ENCODE data around the gene ZXDC. TPM values are rescaled to one million over a fixed set of nuclear protein-coding genes. Genes with fewer than 3 reads are reported as not detected.

ZXDC gene
- total RNA-seq, 1 donor from 2014 or later, result 29.4 TPM

GRCh38 chr3:126436826-126437717, 38.6 kb downstream of the ZXDC start:
- Mint-ChIP-seq H3K36me3 (ENCODE audit: low read depth) (peaks cover 3% of the 10 kb centered on the region), H3K4me3 (no peak overlapping the region), H3K4me1 (ENCODE audit: low read depth) (no peaks in the 10 kb centered on the region), H3K27me3 (ENCODE audit: insufficient read depth) (no peaks in the 10 kb centered on the region), H3K9me3 (no peaks in the 10 kb centered on the region), H3K27ac (no peak overlapping the region)
- intact Hi-C loops (cut with micrococcal nuclease), result no loop called here
- no peak for DNase-seq (ENCODE audit: low spot score)

- Mint-ChIP-seq H3K27me3 (ENCODE audit: insufficient read depth) (no peaks in the 10 kb centered on the region), H3K4me3 (no peak overlapping the region), H3K27ac (no peak overlapping the region), H3K36me3 (ENCODE audit: low read depth) (peaks cover 3% of the 10 kb centered on the region), H3K9me3 (no peaks in the 10 kb centered on the region), H3K4me1 (ENCODE audit: low read depth) (no peaks in the 10 kb centered on the region)
- DNase-seq (ENCODE audit: low spot score), result no peak
- intact Hi-C loops (cut with micrococcal nuclease), result no loop called here
Observed at GRCh38 chr3:126435456-126436315, 40.0 kb downstream of the ZXDC start.

- DNase-seq (ENCODE audit: low spot score), result no peak
- peaks cover 3% of the 10 kb centered on the region for H3K36me3 Mint-ChIP-seq (ENCODE audit: low read depth)
Observed at GRCh38 chr3:126434931-126435411, 40.7 kb downstream of the ZXDC start.

GRCh38 chr3:126434264-126434590, 41.5 kb downstream of the ZXDC start:
- H3K4me3 Mint-ChIP-seq, result no peak overlapping the region
- H3K9me3 Mint-ChIP-seq, result no peaks in the 10 kb centered on the region
- H3K27me3 Mint-ChIP-seq (ENCODE audit: insufficient read depth), result no peaks in the 10 kb centered on the region
- no peak for DNase-seq (ENCODE audit: low spot score)
- H3K27ac Mint-ChIP-seq, result no peak overlapping the region
- intact Hi-C loops (cut with micrococcal nuclease), result no loop called here
- H3K36me3 Mint-ChIP-seq (ENCODE audit: low read depth), result peaks cover 3% of the 10 kb centered on the region
- no peaks in the 10 kb centered on the region for H3K4me1 Mint-ChIP-seq (ENCODE audit: low read depth)

More at GRCh38 chr3:126434931-126435411, 40.7 kb downstream of the ZXDC start:
- no peaks in the 10 kb centered on the region for H3K9me3 Mint-ChIP-seq
- no peak overlapping the region for H3K4me3 Mint-ChIP-seq
- no peak overlapping the region for H3K27ac Mint-ChIP-seq
- no peaks in the 10 kb centered on the region for H3K27me3 Mint-ChIP-seq (ENCODE audit: insufficient read depth)
- H3K4me1 Mint-ChIP-seq (ENCODE audit: low read depth), result no peaks in the 10 kb centered on the region
- intact Hi-C loops (cut with micrococcal nuclease), result no loop called here

GRCh38 chr3:126433496-126434263, 42.0 kb downstream of the ZXDC start:
- intact Hi-C loops (cut with micrococcal nuclease), result no loop called here
- Mint-ChIP-seq H3K4me1 (ENCODE audit: low read depth) (no peaks in the 10 kb centered on the region), H3K27me3 (ENCODE audit: insufficient read depth) (no peaks in the 10 kb centered on the region), H3K4me3 (no peak overlapping the region), H3K27ac (no peak overlapping the region), H3K36me3 (ENCODE audit: low read depth) (peaks cover 3% of the 10 kb centered on the region), H3K9me3 (no peaks in the 10 kb centered on the region)
- DNase-seq (ENCODE audit: low spot score), result no peak

GRCh38 chr3:126433105-126433430, 42.6 kb downstream of the ZXDC start:
- Mint-ChIP-seq H3K27me3 (ENCODE audit: insufficient read depth) (no peaks in the 10 kb centered on the region), H3K4me3 (no peak overlapping the region), H3K9me3 (no peaks in the 10 kb centered on the region), H3K4me1 (ENCODE audit: low read depth) (no peaks in the 10 kb centered on the region), H3K27ac (no peak overlapping the region), H3K36me3 (ENCODE audit: low read depth) (peaks cover 3% of the 10 kb centered on the region)
- DNase-seq (ENCODE audit: low spot score), result no peak
- intact Hi-C loops (cut with micrococcal nuclease), result no loop called here

GRCh38 chr3:126432361-126433104, 43.2 kb downstream of the ZXDC start:
- no peak overlapping the region for H3K4me3 Mint-ChIP-seq
- intact Hi-C loops (cut with micrococcal nuclease), result no loop called here
- H3K36me3 Mint-ChIP-seq (ENCODE audit: low read depth), result peaks cover 3% of the 10 kb centered on the region
- no peak overlapping the region for H3K27ac Mint-ChIP-seq
- H3K27me3 Mint-ChIP-seq (ENCODE audit: insufficient read depth), result no peaks in the 10 kb centered on the region
- no peaks in the 10 kb centered on the region for H3K4me1 Mint-ChIP-seq (ENCODE audit: low read depth)
- DNase-seq (ENCODE audit: low spot score), result no peak
- no peaks in the 10 kb centered on the region for H3K9me3 Mint-ChIP-seq

- no peaks in the 10 kb centered on the region for H3K4me1 Mint-ChIP-seq (ENCODE audit: low read depth)
- no peak for DNase-seq (ENCODE audit: low spot score)
Observed at GRCh38 chr3:126431103-126431534, 44.6 kb downstream of the ZXDC start.

GRCh38 chr3:126424751-126425150, 50.9 kb downstream of the ZXDC start:
- intact Hi-C loops (cut with micrococcal nuclease), result no loop called here
- H3K27ac Mint-ChIP-seq, result no peak overlapping the region
- no peaks in the 10 kb centered on the region for H3K27me3 Mint-ChIP-seq (ENCODE audit: insufficient read depth)

More at GRCh38 chr3:126431103-126431534, 44.6 kb downstream of the ZXDC start:
- no peak overlapping the region for H3K4me3 Mint-ChIP-seq
- no peaks in the 10 kb centered on the region for H3K27me3 Mint-ChIP-seq (ENCODE audit: insufficient read depth)
- peaks cover under 1% of the 10 kb centered on the region for H3K9me3 Mint-ChIP-seq
- H3K27ac Mint-ChIP-seq, result no peak overlapping the region
- intact Hi-C loops (cut with micrococcal nuclease), result no loop called here
- H3K36me3 Mint-ChIP-seq (ENCODE audit: low read depth), result peaks cover 3% of the 10 kb centered on the region

GRCh38 chr3:126424039-126424717, 51.5 kb downstream of the ZXDC start:
- no peaks in the 10 kb centered on the region for H3K27me3 Mint-ChIP-seq (ENCODE audit: insufficient read depth)
- no peak overlapping the region for H3K4me3 Mint-ChIP-seq
- H3K4me1 Mint-ChIP-seq (ENCODE audit: low read depth), result no peaks in the 10 kb centered on the region
- H3K27ac Mint-ChIP-seq, result no peak overlapping the region
- no peaks in the 10 kb centered on the region for H3K36me3 Mint-ChIP-seq (ENCODE audit: low read depth)
- DNase-seq (ENCODE audit: low spot score), result no peak
- intact Hi-C loops (cut with micrococcal nuclease), result no loop called here
- peaks cover 9% of the 10 kb centered on the region for H3K9me3 Mint-ChIP-seq

More at GRCh38 chr3:126424751-126425150, 50.9 kb downstream of the ZXDC start:
- no peak for DNase-seq (ENCODE audit: low spot score)
- H3K4me3 Mint-ChIP-seq, result no peak overlapping the region
- H3K36me3 Mint-ChIP-seq (ENCODE audit: low read depth), result no peaks in the 10 kb centered on the region
- H3K9me3 Mint-ChIP-seq, result peaks cover 9% of the 10 kb centered on the region
- H3K4me1 Mint-ChIP-seq (ENCODE audit: low read depth), result no peaks in the 10 kb centered on the region

- Mint-ChIP-seq H3K27ac (no peak overlapping the region), H3K9me3 (peaks cover 9% of the 10 kb centered on the region), H3K4me3 (no peak overlapping the region), H3K36me3 (ENCODE audit: low read depth) (no peaks in the 10 kb centered on the region), H3K4me1 (ENCODE audit: low read depth) (no peaks in the 10 kb centered on the region), H3K27me3 (ENCODE audit: insufficient read depth) (no peaks in the 10 kb centered on the region)
- DNase-seq (ENCODE audit: low spot score), result no peak
- intact Hi-C loops (cut with micrococcal nuclease), result no loop called here
Observed at GRCh38 chr3:126423191-126424038, 52.3 kb downstream of the ZXDC start.

All from activated T-helper 1 cell treated with anti-CD3 and anti-CD28 coated beads, Interleukin-12 subunit alpha, Interleukin-12 subunit beta, Interleukin-2, Interleukin-4 antibody, amounts not matched to agents 30 ng/mL and 10 ng/mL and 1 ng/mL, durations not matched to agents 14 hours and 24 hours and 36 hours (primary cell).